22Rv1 (cell line): ENCODE results near the gene KIRREL3.

Experiments used
- H3K27ac ChIP-seq: fragments of 450-650 bp; 2 replicates; pipeline ENCODE4 v1.5.1; 2017
- CTCF ChIP-seq: fragments of 450-650 bp; IDR thresholded peaks from 2 replicates; pipeline ENCODE4 v1.5.1; 2017; ENCODE audit warnings: mild to moderate bottlenecking
- ZFX ChIP-seq: fragments of 450-650 bp; IDR thresholded peaks from 2 replicates; pipeline ENCODE4 v1.6.1; 2017; ENCODE audit warnings: antibody characterized with exemption, borderline replicate concordance

KIRREL3 gene

DNA sequence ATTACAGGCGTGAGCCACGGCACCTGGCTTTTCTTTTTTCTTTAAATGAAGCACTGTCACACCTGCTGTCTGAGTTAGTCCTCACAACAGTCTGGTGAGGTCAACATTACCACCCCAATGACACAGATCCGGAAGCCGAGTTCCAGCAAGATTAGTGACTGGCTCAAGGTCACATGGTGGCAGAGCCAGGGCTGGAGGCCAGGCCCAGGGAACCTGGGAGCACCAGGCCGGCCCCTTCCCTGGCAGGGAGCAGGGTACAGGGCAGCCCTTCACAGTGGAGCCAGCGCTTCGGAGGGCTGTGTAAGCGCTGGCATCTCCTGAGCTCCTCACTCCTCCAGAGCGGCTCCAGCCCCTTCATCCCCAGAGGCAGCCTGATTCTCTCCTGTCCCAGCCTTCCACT, 526.4 kb downstream of the KIRREL3 start:
- no peak for TF ChIP-seq ZFX
- TF ChIP-seq CTCF: no peak
- H3K27ac ChIP-seq: no peak overlapping the region

- H3K27ac ChIP-seq: no peak overlapping the region
- TF ChIP-seq CTCF: no peak
- no peak for TF ChIP-seq ZFX
Observed at GRCh38 chr11:126473269-126473668, 527.3 kb downstream of the KIRREL3 start.

GRCh38 chr11:126469311-126469710, 531.3 kb downstream of the KIRREL3 start:
- no peak for TF ChIP-seq ZFX
- no peak for TF ChIP-seq CTCF
- no peak overlapping the region for H3K27ac ChIP-seq

GRCh38 chr11:126468102-126468521, 532.5 kb downstream of the KIRREL3 start:
- no peak for TF ChIP-seq ZFX
- no peak for TF ChIP-seq CTCF
- H3K27ac ChIP-seq: no peak overlapping the region

GRCh38 chr11:126467471-126467870, 533.1 kb downstream of the KIRREL3 start:
- no peak overlapping the region for H3K27ac ChIP-seq
- no peak for TF ChIP-seq ZFX
- TF ChIP-seq CTCF: no peak

DNA sequence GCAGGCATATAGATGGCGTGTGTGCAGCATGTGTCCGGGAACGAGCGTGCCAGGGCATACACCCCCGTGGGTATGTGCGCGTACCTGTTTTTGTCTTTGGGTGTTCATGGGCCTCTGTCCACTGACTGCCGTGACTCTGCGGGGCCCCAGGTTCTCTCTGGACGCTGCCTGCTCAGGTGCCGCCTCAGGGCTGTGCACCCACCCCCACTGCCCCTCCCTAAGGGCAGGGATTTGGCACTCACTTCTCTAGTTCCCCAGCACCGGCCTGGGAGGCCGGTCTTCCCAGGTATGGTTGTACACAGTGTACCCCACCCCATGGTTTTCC, 533.6 kb downstream of the KIRREL3 start:
- TF ChIP-seq CTCF (no peak), ZFX (no peak)
- no peak overlapping the region for H3K27ac ChIP-seq

DNA sequence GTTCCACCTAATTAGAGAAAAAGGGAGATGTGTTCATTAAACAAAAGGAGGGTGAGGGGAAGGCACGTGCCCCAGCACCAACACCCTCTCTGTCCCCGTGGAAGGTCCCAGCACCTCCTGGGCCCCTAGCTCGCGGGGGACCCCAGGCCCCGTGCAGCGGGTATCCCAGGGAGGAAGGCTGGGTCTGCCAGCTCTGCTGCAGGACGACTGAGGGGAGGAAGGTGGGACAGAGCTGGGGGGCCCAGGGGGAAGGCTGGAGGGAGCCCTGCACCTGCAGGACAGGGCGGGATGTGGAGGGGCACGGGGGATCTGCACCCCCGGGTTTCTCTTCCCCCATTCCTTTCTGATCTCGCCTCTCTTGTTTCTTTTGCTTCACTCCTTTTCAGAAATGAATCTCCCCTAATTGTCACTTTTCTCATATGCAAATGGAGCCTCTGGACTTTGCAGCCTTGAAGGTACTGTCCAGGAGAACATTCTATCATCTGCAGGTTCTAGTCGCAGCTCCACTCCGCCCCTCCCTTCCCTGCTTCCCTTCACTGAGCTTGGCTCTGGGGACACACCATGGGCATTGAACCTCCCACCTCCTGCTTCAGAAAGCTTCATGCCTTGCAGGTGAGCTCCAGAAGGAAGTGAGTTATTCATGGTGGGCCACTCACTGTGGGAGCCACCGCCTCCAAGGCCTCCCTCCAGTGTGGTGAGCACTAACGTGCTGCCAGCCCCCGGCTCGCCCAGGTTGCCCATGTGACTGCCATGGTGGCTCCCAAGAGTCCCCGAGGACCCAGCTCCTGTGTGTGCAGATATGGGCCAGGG, 534.1 kb downstream of the KIRREL3 start:
- TF ChIP-seq CTCF: no peak
- TF ChIP-seq ZFX: no peak
- no peak overlapping the region for H3K27ac ChIP-seq
